HEK293 (cell line): ENCODE results near the gene NPAS2.

Experiments used
- CTCF ChIP-seq: fragments of 450-650 bp; formaldehyde crosslinking; IDR thresholded peaks from 2 replicates; pipeline ENCODE4 v1.5.1; 2016; ENCODE audit warnings: missing biosample characterization, missing genetic modification characterization
- KLF9 ChIP-seq: fragments of 450-650 bp; formaldehyde crosslinking; IDR thresholded peaks from 2 replicates; pipeline ENCODE4 v1.5.1; 2016; ENCODE audit warnings: missing biosample characterization, missing genetic modification characterization, low read depth
- PRDM1 ChIP-seq: fragments of 450-650 bp; formaldehyde crosslinking; IDR thresholded peaks from 2 replicates; pipeline ENCODE4; 2016; ENCODE audit warnings: missing biosample characterization, missing genetic modification characterization
- TCF7L2 ChIP-seq: IDR thresholded peaks from 2 replicates; pipeline ENCODE4 v1.6.1; 2011; ENCODE audit warnings: low read depth, mild to moderate bottlenecking, inconsistent platforms, low read length, moderate library complexity, borderline replicate concordance
- ZBTB8A ChIP-seq: fragments of 450-650 bp; formaldehyde crosslinking; IDR thresholded peaks from 2 replicates; pipeline ENCODE4 v1.5.1; 2016; ENCODE audit warnings: missing biosample characterization, missing genetic modification characterization
- ZNF10 ChIP-seq: fragments of 450-650 bp; formaldehyde crosslinking; IDR thresholded peaks from 2 replicates; pipeline ENCODE4 v1.5.1; 2017; ENCODE audit warnings: missing biosample characterization, missing genetic modification characterization
- ZNF239 ChIP-seq: fragments of 450-650 bp; formaldehyde crosslinking; IDR thresholded peaks from 2 replicates; pipeline ENCODE4 v1.5.1; 2016; ENCODE audit warnings: missing biosample characterization, missing genetic modification characterization
- ZNF274 ChIP-seq, 2 experiments: fragments of 200-500 bp in 1 of 2; fragments of 450-650 bp in 1 of 2; sonication (Bioruptor generic) in 1 of 2; formaldehyde crosslinking in 1 of 2; IDR thresholded peaks; 2 replicates each; pipeline versions ENCODE4 v1.5.1 to v1.6.1; 2014 to 2016; ENCODE audit warnings: borderline replicate concordance in 1 of 2, inconsistent platforms in 1 of 2, low read length in 1 of 2, missing biosample characterization in 1 of 2, missing genetic modification characterization in 1 of 2
- ZNF311 ChIP-seq: fragments of 450-650 bp; formaldehyde crosslinking; IDR thresholded peaks from 2 replicates; pipeline ENCODE4 v1.5.1; 2017; ENCODE audit warnings: missing biosample characterization, missing genetic modification characterization, borderline replicate concordance
- ZNF416 ChIP-seq: fragments of 450-650 bp; formaldehyde crosslinking; IDR thresholded peaks from 2 replicates; pipeline ENCODE4 v1.5.1; 2016; ENCODE audit warnings: missing biosample characterization, missing genetic modification characterization
- ZNF629 ChIP-seq: fragments of 450-650 bp; formaldehyde crosslinking; IDR thresholded peaks from 2 replicates; pipeline ENCODE4 v1.5.1; 2017; ENCODE audit warnings: missing biosample characterization, missing genetic modification characterization
- ZNF639 ChIP-seq: fragments of 450-650 bp; formaldehyde crosslinking; IDR thresholded peaks from 2 replicates; pipeline ENCODE4 v1.5.1; 2016; ENCODE audit warnings: missing biosample characterization, missing genetic modification characterization
- ZNF707 ChIP-seq: fragments of 450-650 bp; formaldehyde crosslinking; IDR thresholded peaks from 2 replicates; pipeline ENCODE4 v1.5.1; 2016; ENCODE audit warnings: missing biosample characterization, missing genetic modification characterization
- TF ChIP-seq, protein P1 (sequence below): fragments of 450-650 bp; formaldehyde crosslinking; IDR thresholded peaks from 2 replicates; pipeline ENCODE4 v1.5.1; 2017; ENCODE audit warnings: missing biosample characterization, missing genetic modification characterization

DNA sequence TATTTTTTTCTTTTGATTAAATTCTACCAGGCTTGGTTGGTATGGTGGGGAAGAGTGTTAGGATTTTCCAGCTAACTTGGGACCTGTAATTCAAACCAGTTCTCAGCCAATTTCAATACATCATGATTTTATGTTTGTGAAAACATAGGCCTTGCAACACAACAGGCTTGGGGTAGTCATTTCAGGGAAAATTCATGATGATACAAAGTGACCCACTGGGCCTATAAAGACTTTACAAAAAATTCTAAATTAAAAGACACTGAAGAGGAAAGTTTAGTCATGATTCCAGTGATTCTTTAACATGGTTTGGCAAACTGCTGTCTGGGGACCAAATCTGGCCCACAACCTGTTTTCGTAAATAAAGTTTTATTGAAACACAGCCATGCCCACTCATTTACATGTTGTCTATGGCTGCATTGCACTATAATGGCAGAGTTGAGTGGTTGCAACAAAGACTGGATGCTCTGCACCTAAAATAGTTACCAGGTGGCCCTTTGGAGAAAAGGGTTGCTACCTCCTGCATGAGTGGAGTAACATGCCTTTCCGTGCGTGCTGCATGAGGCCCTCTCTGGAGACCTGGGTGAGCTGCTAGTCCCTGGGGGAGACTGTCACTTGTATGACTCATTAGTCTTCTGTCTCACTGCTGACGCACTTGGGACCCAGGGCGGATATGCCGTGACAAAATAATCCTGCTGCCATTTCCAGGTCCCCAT lies 73.6 kb downstream of the NPAS2 start:
- TF ChIP-seq KLF9 (tag by site-specific recombination): no peak
- TF ChIP-seq ZBTB8A (tag by site-specific recombination): no peak
- TF ChIP-seq CTCF: no peak
- no peak for TF ChIP-seq ZNF274 (IDR thresholded peaks at IDR 0.05; ENCODE audit: low read length)
- TF ChIP-seq ZNF274 (tag by site-specific recombination; IDR thresholded peaks at IDR 0.05; ENCODE audit: borderline replicate concordance): no peak
- no peak for TF ChIP-seq ZNF311 (tag by site-specific recombination)
- TF ChIP-seq ZNF239 (tag by site-specific recombination): no peak
- no peak for TF ChIP-seq ZNF707 (tag by site-specific recombination)
- peak; percentile 96 for TF ChIP-seq ZNF629
- no peak for TF ChIP-seq PRDM1 (tag by site-specific recombination)
- TF ChIP-seq ZNF10 (tag by site-specific recombination): no peak
- TF ChIP-seq, protein P1, sequence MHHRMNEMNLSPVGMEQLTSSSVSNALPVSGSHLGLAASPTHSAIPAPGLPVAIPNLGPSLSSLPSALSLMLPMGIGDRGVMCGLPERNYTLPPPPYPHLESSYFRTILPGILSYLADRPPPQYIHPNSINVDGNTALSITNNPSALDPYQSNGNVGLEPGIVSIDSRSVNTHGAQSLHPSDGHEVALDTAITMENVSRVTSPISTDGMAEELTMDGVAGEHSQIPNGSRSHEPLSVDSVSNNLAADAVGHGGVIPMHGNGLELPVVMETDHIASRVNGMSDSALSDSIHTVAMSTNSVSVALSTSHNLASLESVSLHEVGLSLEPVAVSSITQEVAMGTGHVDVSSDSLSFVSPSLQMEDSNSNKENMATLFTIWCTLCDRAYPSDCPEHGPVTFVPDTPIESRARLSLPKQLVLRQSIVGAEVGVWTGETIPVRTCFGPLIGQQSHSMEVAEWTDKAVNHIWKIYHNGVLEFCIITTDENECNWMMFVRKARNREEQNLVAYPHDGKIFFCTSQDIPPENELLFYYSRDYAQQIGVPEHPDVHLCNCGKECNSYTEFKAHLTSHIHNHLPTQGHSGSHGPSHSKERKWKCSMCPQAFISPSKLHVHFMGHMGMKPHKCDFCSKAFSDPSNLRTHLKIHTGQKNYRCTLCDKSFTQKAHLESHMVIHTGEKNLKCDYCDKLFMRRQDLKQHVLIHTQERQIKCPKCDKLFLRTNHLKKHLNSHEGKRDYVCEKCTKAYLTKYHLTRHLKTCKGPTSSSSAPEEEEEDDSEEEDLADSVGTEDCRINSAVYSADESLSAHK (tag by site-specific recombination): no peak
- no peak for TF ChIP-seq ZNF416 (tag by site-specific recombination)
- peak; percentile 51; the same call in 1 of the 2 replicates for TF ChIP-seq ZNF639 (tag by site-specific recombination)
- TF ChIP-seq TCF7L2: no peak
